HepG2 (cell line): ENCODE data around the gene TACO1. TPM values are rescaled to one million over a fixed set of nuclear protein-coding genes. Genes with fewer than 3 reads are reported as not detected.

ENCODE experiments used
- BORCS8-MEF2B ChIP-seq: sonication (generic); formaldehyde crosslinking; IDR thresholded peaks from 2 replicates; pipeline ENCODE4 v1.8.0; 2022; ENCODE audit warnings: mild to moderate bottlenecking, missing genetic modification reagents
- ELF3 ChIP-seq: IDR thresholded peaks from 2 replicates; pipeline ENCODE4 v1.6.1; 2016; ENCODE audit warnings: missing genetic modification reagents, missing compliant biosample characterization
- FOXM1 ChIP-seq: sonication (generic); formaldehyde crosslinking; IDR thresholded peaks from 2 replicates; pipeline ENCODE4 v1.5.0; 2020; ENCODE audit warnings: missing genetic modification reagents
- HNF1B ChIP-seq: sonication (generic); formaldehyde crosslinking; IDR thresholded peaks from 2 replicates; pipeline ENCODE4 v1.5.1; 2020; ENCODE audit warnings: mild to moderate bottlenecking, moderate library complexity, missing genetic modification reagents
- MTA3 ChIP-seq: sonication (generic); formaldehyde crosslinking; IDR thresholded peaks from 2 replicates; pipeline ENCODE4 v1.4.0; 2020; ENCODE audit warnings: missing genetic modification reagents
- NR3C1 ChIP-seq: sonication (generic); formaldehyde crosslinking; IDR thresholded peaks from 2 replicates; pipeline ENCODE4 v1.4.0; 2020; ENCODE audit warnings: missing genetic modification reagents
- RNF219 ChIP-seq: sonication (generic); formaldehyde crosslinking; IDR thresholded peaks from 2 replicates; pipeline ENCODE4 v1.5.0; 2020; ENCODE audit warnings: mild to moderate bottlenecking, missing genetic modification reagents
- TBX3 ChIP-seq: fragments of 450-650 bp; IDR thresholded peaks from 2 replicates; pipeline ENCODE4 v1.6.1; 2017; ENCODE audit warnings: antibody characterized with exemption, mild to moderate bottlenecking, inconsistent platforms, borderline replicate concordance
- THRA ChIP-seq: sonication (generic); formaldehyde crosslinking; IDR thresholded peaks from 2 replicates; pipeline ENCODE4 v1.4.0; 2020; ENCODE audit warnings: missing genetic modification reagents, borderline replicate concordance
- ZBTB37 ChIP-seq: sonication (generic); formaldehyde crosslinking; IDR thresholded peaks from 2 replicates; pipeline ENCODE4 v1.4.0; 2020; ENCODE audit warnings: mild to moderate bottlenecking, missing genetic modification reagents
- ZFYVE20 ChIP-seq: sonication (generic); formaldehyde crosslinking; IDR thresholded peaks from 2 replicates; pipeline ENCODE4 v1.8.0; 2023; ENCODE audit warnings: low read depth, mild to moderate bottlenecking, moderate library complexity, missing genetic modification reagents, borderline replicate concordance
- ZNF44 ChIP-seq: sonication (generic); formaldehyde crosslinking; IDR thresholded peaks from 2 replicates; pipeline ENCODE4 v1.5.1; 2020; ENCODE audit warnings: mild to moderate bottlenecking, missing genetic modification reagents
- ZSCAN5A ChIP-seq: sonication (generic); formaldehyde crosslinking; IDR thresholded peaks from 2 replicates; pipeline ENCODE4 v1.8.0; 2022; ENCODE audit warnings: mild to moderate bottlenecking, missing genetic modification reagents, borderline replicate concordance
- polyA plus RNA-seq, 8 experiments: library from polyadenylated mRNA; depleted of rRNA in 3 of 8; stranded (reverse) in 7 of 8; unstranded in 1 of 8; fragments of >200 nt; fragmentation: Illumina TruSeq in 4 of 8; extraction: Trizol in 4 of 8; gene quantifications; 2 replicates each; pipeline versions ENCODE4 v1.2.1 to v1.2.3, GENCODE V29; 2011 to 2016; ENCODE audit warnings: low read depth in 4 of 8, missing spikeins in 1 of 8, mixed read lengths in 1 of 8; ENCODE audit not compliant: insufficient read depth in 1 of 8
- total RNA-seq, 5 experiments: library from RNA; depleted of rRNA; stranded (reverse); fragments of >200 nt; fragmentation: Illumina TruSeq; extraction: Trizol; gene quantifications; 2 replicates each; pipeline ENCODE4 v1.2.3, GENCODE V29; 2016; ENCODE audit warnings: low read depth in 1 of 5
- TF ChIP-seq, protein P1 (sequence below): sonication (generic); formaldehyde crosslinking; IDR thresholded peaks from 2 replicates; pipeline ENCODE4 v1.4.0; 2020; ENCODE audit warnings: missing genetic modification reagents
- TF ChIP-seq, protein P2 (sequence below), 2 experiments: sonication (generic) in 1 of 2; formaldehyde crosslinking in 1 of 2; IDR thresholded peaks; 2 replicates each; pipeline versions ENCODE4 v1.5.1 to v1.6.1; 2011 to 2020; ENCODE audit warnings: borderline replicate concordance in 1 of 2, low read depth in 1 of 2, low read length in 1 of 2, mild to moderate bottlenecking in 1 of 2, missing genetic modification reagents in 1 of 2, moderate library complexity in 1 of 2
- TF ChIP-seq, protein P3 (sequence below): IDR thresholded peaks from 2 replicates; pipeline ENCODE4 v1.6.1; 2016; ENCODE audit warnings: low read depth, borderline replicate concordance

TACO1 gene
- total and polyA plus RNA-seq, 2 of the 13 experiments (the other 11 are each of a cell fraction or from before 2014, with no cell fraction given): 34.7 to 53.6 TPM

DNA sequence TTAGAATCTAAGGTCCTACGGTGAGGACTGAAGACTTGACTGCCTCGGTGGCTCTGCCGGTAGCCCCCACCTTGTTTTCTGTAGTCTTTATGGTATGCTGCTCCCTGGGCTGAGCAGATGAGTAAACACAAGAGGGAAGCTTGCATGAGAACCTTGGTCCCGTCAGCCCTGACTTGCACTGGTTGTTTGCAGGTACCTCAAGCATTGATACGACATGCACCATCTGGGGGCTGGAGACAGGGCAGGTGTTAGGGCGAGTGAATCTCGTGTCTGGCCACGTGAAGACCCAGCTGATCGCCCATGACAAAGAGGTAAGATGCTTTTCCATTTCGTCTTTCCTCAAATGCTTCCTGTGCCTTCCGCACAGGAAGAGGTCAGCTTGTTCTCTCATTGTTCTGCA lies 21.1 kb upstream of the TACO1 start (continued):
- TF ChIP-seq, protein P1, sequence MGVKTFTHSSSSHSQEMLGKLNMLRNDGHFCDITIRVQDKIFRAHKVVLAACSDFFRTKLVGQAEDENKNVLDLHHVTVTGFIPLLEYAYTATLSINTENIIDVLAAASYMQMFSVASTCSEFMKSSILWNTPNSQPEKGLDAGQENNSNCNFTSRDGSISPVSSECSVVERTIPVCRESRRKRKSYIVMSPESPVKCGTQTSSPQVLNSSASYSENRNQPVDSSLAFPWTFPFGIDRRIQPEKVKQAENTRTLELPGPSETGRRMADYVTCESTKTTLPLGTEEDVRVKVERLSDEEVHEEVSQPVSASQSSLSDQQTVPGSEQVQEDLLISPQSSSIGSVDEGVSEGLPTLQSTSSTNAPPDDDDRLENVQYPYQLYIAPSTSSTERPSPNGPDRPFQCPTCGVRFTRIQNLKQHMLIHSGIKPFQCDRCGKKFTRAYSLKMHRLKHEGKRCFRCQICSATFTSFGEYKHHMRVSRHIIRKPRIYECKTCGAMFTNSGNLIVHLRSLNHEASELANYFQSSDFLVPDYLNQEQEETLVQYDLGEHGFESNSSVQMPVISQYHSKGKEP (CRISPR knock-in tag): no peak; the same call in 1 of the 2 replicates
- no peak for TF ChIP-seq ZBTB37 (CRISPR knock-in tag)
- no peak for TF ChIP-seq FOXM1
- no peak for TF ChIP-seq ZSCAN5A (CRISPR knock-in tag)
- TF ChIP-seq MTA3: no peak
- TF ChIP-seq ELF3: peak; percentile 65
- peak; percentile 74; the same call in 1 of the 2 replicates for TF ChIP-seq BORCS8-MEF2B (CRISPR knock-in tag)
- TF ChIP-seq THRA (CRISPR knock-in tag): no peak
- TF ChIP-seq, protein P2, sequence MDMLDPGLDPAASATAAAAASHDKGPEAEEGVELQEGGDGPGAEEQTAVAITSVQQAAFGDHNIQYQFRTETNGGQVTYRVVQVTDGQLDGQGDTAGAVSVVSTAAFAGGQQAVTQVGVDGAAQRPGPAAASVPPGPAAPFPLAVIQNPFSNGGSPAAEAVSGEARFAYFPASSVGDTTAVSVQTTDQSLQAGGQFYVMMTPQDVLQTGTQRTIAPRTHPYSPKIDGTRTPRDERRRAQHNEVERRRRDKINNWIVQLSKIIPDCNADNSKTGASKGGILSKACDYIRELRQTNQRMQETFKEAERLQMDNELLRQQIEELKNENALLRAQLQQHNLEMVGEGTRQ (IDR thresholded peaks at IDR 0.05; ENCODE audit: low read depth, low read length): no peak
- TF ChIP-seq, protein P2 (CRISPR knock-in tag; IDR thresholded peaks at IDR 0.05; ENCODE audit: borderline replicate concordance): peak; percentile 33; the same call in 1 of the 2 replicates
- TF ChIP-seq TBX3: no peak
- TF ChIP-seq, protein P3, sequence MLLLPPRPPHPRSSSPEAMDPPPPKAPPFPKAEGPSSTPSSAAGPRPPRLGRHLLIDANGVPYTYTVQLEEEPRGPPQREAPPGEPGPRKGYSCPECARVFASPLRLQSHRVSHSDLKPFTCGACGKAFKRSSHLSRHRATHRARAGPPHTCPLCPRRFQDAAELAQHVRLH (CRISPR knock-in tag): peak; percentile 62; the same call in 1 of the 2 replicates
- no peak for TF ChIP-seq RNF219 (CRISPR knock-in tag)
- no peak for TF ChIP-seq ZNF44
- peak; percentile 69; the same call in 1 of the 2 replicates for TF ChIP-seq HNF1B (CRISPR knock-in tag)
- TF ChIP-seq ZFYVE20 (CRISPR knock-in tag): no peak
- no peak for TF ChIP-seq NR3C1 (CRISPR knock-in tag)
